HEK293 (cell line): ENCODE results near the gene GRN.

ENCODE experiments used
- CTCF ChIP-seq: fragments of 450-650 bp; formaldehyde crosslinking; IDR thresholded peaks from 2 replicates; pipeline ENCODE4 v1.5.1; 2016; ENCODE audit warnings: missing biosample characterization, missing genetic modification characterization
- ZNF501 ChIP-seq: fragments of 450-650 bp; formaldehyde crosslinking; IDR thresholded peaks from 2 replicates; pipeline ENCODE4 v1.5.1; 2016; ENCODE audit warnings: missing biosample characterization, missing genetic modification characterization
- ZNF658 ChIP-seq: fragments of 450-650 bp; formaldehyde crosslinking; IDR thresholded peaks from 2 replicates; pipeline ENCODE4; 2016; ENCODE audit warnings: missing biosample characterization, missing genetic modification characterization
- ZNF837 ChIP-seq: fragments of 450-650 bp; formaldehyde crosslinking; IDR thresholded peaks from 2 replicates; pipeline ENCODE4 v1.5.1; 2016; ENCODE audit warnings: missing biosample characterization, missing genetic modification characterization
- ZSCAN4 ChIP-seq: fragments of 450-650 bp; formaldehyde crosslinking; IDR thresholded peaks from 2 replicates; pipeline ENCODE4 v1.5.1; 2017; ENCODE audit warnings: missing biosample characterization, missing genetic modification characterization

GRCh38 chr17:44320066-44320465 is 25.0 kb upstream of the GRN start:
- TF ChIP-seq ZNF501 (no peak), ZNF837 (no peak), CTCF (no peak), ZNF658 (no peak), ZSCAN4 (tag by site-specific recombination) (no peak)
